NCI-H1105 (cell line): ENCODE data around the gene HSPA6.
"Not testable (repeated sequence)": the region's sequence is repeated elsewhere in the genome, so short reads cannot be mapped to it uniquely, and the experiment has no call there.

Experiments used
- DNase-seq: peaks from one replicate; lab custom pipeline; 2025; lab: John Stamatoyannopoulos, UW

HSPA6 gene

DNA sequence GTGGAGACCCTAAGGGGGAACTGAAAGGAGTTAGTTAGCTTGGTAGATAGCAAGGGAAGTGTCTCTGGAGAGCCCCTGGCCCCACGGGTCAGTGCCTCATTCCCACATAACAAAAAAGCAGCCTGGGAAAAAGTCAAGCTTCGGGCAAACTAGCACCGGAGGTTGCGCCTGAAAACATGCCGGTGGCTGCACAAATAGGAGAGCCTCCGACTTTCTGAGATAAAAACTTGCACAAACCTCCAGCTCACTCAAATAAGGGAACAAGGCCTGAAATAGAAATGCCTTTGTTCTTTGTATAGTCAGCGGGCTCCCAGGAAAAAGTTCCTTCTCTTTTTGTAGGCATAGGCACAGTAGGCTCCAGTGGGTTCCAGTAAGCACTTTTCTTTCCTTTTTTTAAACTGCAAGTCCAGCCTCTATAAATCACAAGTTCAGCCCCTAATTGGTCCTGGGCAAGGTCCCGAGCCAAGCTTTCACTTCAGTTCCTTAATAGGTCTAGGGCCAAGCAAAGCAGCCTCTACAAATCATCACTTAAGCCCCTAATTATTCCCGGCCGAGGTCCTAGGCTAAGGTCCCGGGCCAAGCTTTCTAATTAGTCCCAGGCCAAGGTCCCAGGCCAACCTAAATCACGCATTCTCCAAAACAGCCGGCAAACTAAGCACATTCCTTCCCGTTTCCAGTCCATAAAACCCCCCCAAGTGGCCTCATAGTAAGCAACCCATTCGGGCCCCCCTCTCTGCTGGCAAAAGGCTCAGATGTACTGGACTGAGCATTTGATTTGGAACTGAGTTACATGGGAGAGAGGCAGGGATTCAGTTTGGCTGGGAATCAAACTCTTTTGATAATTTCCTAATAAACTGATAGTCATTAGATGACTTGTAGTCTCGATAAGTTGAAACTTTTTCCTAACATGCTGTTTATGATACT is 8.6 kb downstream of the HSPA6 start:
- DNase-seq = not testable (repeated sequence)

DNA sequence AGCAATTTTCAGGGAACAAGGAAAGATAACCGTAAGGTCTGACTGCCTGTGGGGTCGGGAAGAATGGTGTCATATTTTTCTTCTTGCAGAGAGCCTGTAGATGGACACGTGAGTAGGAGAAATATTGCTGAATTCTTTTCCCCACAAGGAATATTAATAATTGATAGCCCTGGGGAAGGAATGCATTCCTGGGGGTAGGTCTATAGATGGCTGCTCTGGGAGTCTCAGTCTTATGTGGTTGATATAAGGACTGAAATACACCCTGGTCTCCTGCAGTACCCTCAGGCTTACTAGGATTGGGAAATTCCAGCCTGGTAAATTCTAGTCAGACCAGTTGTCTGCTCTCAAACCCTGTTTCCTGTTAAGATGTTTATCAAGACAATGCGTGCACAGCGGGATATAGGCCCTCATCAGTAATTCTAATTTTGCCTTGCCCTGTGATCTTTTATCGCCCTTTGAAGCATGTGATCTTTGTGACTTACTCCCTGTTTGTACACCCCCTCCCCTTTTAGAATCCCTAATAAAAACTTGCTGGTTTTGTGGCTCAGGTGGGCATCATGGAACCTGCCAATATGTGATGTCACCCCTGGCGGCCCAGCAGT is 12.8 kb downstream of the HSPA6 start:
- DNase-seq = not testable (repeated sequence)

DNA sequence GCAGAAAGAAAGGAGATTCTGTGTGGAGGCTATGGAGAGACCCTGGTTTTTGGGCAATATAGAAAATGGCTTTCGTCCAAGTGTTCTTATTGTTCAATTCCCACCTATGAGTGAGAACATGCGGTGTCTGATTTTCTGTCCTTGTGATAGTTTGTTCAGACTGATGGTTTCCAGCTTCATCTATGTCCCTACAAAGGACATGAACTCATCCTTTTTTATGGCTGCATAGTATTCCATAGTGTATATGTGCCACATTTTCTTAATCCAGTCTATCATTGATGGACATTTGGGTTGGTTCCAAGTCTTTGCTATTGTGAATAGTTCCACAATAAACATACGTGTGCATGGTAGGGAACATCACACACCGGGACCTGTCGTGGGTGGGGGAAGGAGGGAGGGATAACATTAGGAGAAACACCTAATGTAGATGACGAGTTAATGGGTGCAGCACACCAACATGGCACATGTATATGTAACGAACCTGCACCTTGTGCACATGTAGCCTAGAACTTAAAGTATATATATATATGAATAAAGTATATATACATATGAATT is 14.7 kb downstream of the HSPA6 start:
- not testable (repeated sequence) for DNase-seq

DNA sequence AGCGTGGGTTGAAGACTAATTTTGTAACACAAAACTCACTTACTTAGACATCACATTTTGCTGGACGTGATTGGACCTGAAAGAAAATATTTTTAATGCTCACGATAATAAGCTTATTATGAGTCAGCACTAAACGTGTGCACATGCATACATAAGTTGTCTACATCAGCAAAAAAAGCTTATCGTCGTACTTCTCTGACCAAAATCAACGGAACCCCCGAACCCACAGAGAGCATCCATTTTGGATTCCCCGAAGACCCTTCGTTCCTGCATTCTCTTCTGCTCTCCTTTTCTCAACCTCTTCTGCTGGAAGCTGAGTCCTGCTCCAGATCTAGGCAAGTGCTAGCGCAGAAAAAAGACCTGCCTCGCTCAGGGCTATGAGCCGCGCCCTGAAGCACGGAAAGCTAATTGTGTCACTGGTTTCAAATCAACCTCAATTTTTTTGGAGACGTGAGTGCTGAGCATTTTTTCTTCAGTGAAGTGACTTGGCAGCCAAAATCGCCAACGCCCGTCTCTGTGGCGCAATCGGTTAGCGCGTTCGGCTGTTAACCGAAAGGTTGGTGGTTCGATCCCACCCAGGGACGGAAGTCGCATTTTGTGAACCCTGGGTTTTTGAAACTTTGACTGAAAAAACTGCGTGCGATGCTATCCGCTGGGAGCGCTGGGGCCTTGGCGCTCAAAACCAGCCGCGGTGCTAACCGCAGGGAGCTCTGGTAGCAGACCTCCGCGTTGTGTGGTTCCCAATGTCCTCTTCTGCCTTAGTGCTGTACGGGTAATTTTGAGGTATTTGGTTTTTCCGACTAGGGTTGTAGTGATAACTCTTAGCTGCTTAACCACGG is 15.6 kb downstream of the HSPA6 start:
- DNase-seq = peak; percentile 81

DNA sequence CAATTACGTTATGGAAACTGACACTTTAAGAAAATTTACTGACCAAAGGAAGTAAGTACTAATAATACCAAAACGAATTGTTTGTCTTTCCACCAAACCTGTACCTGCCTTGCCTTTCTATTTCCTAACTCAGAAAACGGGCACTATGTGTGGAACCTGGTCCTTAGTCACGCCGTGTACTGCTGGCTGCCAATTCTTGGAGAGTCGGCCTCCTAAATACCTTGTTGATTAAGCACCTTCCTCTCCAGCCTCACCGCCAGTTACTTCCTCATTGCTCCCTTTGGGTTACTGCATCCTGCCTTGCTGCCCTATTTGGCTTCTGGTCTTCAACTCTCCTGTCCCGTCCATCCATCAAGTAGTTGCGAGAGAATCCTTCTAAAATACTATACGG is 16.2 kb downstream of the HSPA6 start:
- DNase-seq = not testable (repeated sequence)

DNA sequence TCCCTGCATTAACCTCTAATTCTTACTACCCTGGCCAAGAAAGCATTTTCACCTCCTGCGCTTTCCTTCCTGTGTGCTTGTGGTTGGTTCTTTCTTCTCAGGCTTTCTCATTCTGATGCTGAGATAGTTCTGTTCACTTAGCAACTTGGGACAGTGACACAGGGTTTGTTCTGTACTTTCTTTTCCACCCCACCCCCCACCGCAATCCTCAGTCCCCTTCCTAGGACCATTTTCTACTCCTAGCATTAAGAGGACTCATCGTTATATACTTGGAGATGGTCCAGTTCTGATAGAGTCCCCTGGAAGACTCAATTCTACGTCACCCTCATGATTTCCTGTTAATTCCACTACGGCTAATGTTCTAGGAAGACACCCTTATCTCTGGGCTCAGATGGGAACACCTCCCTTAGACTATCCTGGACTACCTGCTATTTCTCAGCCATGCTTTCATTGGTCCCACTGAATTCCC is 17.8 kb downstream of the HSPA6 start:
- DNase-seq = not testable (repeated sequence)

DNA sequence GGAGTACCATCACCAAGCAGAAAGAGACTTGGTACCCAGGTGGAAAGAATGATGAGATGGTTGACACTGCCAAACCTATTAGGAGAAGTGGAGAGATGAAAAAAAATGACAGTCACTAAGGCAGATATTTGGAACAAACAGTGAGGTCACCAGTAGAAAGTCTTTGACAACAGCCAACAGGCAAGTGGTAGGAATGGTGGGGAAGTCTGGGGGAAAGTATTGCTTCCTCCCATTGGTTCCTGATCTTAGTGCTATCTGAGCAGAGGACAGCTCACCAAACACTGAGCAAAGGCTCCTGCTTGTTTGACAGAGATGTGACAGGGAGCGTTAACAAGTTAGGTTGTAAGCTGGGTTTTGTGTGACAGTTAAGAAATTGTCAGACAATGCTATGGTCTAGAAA is 18.8 kb downstream of the HSPA6 start:
- not testable (repeated sequence) for DNase-seq

DNA sequence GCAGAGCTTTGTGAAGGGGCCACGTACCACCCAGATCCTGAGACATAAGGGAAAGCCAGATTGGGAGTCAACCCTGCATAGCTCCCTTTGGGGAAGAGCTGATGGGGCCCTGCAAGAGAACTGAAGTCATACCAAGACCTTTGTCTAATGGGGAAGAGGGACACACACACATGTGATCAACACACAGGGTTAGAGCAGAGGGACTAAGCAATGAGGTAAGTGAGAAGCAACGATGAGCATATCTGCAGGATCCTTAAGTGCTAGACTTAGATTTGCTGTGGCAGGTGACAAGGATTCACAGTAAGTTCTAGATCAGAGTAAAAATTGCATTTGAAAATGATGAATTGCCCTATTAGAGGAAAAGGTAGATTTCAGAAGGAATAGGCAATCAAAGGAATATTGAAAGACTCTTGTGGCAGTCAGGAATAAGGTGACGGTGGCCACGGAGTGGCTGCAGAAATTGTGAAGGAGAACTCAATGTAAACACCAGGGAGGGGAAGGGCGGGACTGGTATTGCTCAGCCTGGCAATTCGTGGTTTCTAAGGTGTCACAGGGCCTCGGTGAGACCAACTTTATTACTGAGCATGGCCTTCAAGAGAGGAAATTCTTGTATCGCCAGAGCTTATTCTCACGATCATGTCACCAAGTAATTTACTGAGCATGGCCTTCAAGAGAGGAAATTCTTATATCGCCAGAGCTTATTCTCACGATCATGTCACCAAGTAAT is 20.8 kb downstream of the HSPA6 start:
- not testable (repeated sequence) for DNase-seq

DNA sequence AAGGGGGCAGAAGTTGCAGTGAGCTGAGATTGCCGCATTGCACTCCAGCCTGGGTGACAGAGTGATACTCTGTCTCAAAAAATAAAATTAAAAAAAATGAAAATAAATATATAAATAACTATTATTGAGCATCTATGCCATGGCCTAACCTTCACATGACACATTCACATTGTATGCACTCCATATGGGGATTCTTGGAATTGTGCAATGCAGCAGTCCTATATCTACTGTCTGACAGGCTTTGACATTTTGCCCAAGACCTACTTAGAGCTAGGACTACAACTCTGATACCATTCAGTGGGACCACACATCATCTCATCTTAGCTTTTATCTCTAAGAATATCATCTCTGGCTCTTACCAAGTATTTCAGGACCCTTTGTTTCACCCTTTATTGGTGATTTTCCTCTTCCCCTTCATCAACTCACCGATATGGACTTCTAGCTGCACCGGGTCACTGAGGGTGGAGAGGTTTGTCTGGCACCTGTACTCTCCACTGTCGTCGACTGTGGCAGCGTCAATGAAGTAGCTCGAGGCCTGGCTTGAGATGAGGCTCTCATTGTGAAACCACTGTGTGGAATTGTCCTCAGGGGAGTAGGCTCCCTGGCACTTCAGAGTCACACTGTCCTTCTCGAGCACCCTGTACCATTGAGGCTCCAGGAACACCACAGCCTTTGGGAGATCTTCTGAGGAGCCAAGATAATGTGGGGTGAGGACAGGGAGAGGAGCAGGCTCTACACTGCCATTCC is 23.8 kb downstream of the HSPA6 start:
- not testable (repeated sequence) for DNase-seq

DNA sequence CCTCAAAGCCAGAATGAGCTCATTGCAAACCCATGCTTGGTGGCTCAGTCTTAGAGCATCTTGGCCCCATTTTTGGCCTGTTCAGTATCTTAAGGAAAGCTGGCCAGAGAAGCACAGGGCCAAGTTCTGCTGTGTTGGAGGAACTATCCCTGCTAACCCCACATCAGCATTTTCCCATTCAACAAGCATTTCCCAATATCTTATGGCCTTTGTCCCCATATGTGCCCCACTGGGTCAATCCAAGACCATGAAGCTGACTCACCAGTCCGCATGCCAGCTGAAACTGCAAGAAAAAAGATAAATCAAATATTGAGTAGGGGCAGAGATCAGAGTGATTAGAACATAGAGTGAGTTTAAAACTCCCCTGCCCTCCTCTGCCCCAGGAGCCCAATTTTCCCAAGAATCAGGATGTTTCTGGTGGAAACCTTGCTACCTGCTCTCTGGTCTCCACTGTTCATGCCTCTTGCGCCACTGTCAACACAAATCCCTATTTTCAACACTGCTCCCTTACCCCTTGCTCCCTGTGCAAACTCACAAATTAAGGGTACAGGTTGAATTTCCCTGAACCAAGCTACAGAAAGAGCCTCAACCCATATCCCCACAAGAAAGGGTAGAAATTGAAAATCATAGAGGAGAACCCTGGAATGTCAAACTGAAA is 24.5 kb downstream of the HSPA6 start:
- DNase-seq = not testable (repeated sequence)

DNA sequence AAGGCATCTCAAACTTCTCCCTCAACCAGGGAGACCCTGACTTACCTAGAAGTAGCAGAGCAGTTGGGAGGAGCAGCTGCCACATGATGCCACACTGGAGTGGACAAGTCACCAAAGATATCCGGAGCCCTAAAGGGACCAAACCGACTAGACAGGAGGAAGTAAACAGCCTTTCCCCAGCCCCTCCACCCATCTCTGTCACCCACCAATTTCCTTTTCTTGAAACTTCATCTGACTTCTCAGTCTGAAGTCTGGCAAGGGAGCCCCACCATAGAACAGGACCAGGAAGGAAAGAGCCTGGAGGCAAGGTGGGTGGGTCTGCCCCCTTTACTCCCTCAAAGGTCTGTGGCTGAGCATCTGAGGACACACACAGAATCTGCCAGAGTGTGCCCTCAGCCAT is 25.3 kb downstream of the HSPA6 start, which contains the start of gene FCGR3A:
Gene FCGR3A, minus strand, starts transcription at position 167 of the 400 bp plus-strand sequence. Its CDS starts 82 bp downstream, at position 85.
- DNase-seq = no peak

DNA sequence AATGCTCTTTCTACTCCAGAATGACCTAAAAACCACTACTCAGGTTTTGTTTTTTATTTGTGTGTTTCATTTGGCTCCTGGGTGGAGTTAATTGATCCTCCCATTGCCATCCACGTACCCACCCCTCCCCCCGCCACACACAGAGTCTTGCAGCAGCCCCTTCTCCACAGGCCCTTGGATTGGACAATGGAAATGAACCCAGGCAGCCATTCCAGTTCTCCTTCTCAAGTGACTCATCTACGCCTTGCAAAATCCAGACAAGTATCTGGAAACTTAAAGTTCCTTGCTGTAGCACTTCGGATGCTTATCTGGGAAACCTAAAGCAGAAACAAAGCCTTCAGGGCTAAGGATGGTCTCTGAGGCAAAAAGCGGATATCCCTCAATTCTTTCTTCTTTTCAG is 26.6 kb downstream of the HSPA6 start:
- DNase-seq = not testable (repeated sequence)

DNA sequence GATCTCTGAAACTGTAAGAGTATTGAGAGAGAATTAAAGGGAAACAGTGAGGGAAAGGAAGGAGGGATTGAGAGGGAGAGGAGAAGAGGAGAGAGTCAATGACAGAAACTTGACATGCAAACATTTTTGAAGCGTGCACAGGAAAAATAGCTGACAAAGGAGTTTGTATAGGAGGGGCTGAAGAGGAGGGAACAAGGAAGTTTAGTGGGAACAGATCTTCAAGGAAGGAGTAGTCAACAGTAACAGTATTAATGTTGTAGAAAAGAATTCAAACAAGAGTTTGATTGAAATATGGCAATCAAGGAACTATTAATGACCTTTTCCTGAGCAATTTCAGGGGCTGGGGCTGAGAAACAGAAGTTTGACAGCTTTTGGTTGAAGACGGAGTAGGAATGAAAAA is 29.3 kb downstream of the HSPA6 start:
- not testable (repeated sequence) for DNase-seq

DNA sequence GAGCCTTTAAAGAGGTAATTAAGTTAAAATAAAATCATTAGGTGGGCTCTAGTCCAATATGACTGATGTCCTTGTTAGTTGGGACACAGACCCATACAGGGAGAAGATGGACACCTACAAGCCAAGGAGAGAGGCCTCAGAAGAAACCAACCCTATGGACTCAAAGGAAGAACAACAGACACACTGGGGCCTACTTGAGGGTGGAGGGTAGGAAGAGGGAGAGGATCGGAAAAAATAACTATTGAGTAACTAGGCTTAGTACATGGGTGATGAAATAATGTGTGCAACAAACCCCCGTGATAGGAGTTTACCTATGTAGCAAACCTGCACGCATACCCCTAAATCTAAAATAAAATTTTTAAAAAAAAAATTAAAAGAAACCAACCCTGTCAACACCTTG is 30.0 kb downstream of the HSPA6 start:
- not testable (repeated sequence) for DNase-seq

DNA sequence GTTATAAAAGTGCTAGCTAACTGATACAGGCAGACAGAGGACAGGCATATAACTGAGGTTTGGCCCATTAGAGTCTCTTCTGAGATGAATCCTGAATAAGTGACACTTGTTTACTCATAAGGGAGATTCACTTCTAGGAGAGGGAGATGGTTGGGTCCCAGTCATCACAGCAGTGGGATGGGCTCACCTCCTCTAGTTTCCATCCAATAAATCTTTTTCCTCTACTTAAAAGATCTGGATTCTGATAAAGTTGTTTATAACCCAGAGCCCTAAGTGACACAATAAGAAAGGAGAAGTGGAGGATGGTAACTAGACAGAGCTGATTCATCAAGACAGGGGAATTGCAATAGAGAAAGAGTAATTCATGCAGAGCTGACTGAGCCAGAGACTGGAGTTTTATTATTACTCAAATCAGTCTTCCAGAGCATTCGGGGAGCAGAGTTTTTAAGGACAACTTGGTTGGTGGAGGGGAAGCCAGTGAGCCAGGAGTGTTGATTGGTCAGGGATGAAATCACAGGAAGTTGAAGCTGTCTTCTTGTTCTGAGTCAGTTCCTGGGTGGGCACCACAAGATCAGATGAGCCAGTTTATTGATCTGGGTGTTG is 30.6 kb downstream of the HSPA6 start:
- DNase-seq = not testable (repeated sequence)

DNA sequence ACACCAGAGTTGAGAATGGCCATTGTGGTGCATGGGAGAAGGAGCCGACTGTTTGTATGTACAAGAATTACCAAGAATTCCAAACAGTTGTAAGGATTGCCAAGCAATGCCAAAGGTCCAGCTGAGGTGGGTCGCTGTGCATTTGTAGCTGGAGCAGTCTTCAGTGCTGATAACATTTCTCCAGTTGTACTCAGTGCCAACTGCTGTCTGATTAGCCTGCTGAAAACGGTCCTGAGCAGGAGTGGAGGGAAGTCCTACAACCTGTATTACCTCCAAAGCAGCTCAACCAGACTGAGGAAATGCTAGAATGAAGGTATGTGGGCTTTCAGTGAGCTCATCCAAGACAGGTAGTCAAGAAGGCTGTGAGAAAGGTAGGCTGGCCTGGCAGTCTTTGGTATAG is 31.8 kb downstream of the HSPA6 start:
- not testable (repeated sequence) for DNase-seq

DNA sequence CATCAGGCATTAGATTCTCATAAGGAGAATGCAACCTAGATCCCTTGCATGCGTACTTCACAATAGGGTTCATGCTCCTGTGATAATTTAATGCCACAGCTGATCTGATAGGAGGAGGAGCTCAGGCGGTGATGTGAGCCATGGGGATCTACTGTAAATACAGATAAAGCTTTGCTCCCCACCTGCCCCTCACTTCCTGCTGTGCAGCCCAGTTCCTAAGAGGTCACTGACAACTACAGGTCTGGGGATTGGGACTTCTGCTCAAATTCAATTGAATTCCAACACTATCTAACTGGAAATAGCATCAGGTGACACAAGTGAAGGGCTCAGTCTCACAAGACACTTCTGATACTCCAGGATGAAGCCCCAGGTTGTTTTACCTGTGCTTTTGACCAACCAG is 32.6 kb downstream of the HSPA6 start:
- DNase-seq = not testable (repeated sequence)

DNA sequence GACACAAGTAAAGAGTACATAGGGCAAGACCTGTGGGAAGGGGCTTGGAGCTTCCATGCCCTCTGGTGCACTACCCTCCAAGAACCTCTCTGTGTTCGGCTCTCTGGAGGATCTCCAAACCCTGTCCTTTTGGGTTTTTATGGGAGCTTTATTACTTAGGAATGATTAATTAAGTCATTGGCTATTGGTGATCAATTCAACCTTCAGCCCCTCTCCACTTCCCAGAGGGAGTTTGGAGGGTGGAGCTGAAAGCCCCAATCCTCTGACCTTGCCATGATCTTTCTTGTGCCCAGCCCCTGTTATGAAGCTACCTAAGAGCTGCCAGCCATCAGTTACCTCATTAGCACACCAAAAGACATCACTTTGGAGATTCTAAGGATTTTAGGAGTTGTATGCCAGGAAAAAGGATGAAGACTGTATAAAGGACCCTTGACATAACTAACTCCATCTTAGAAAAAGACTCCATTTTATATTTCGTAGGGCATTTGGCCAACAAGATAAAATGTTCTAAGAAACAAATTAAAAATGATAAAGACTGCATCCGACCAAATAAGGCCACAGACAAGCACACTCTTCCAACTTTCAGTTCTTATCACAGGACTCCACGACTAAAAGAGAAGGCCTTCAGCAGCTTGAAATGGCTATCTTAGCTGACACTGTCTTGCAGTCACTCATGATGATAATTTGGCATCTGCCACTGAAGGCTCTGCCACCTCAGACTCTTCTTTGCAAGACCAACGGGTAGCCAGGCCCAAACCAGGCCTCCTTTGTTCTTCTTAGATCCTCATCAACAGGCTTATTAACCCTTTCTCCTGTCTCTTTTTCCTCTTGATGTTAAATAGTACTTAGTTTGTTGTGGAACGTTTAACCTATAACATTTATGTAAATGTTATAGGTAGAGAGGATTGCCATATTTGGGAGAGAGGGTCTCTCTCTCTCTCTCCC is 33.4 kb downstream of the HSPA6 start:
- DNase-seq = not testable (repeated sequence)
